Central memory CD8-positive, alpha-beta T cell (primary cell): ENCODE measurements around the gene COX17.

Experiments
- ATAC-seq: fragments of 150-1000 bp; cut with Tn5 transposase; replicated peaks from 2 replicates; pipeline ENCODE4 v1.10.0; 2022; ENCODE audit warnings: mild to moderate bottlenecking, moderate FRiP score, moderate number of reproducible peaks; ENCODE audit not compliant: poor library complexity, severe bottlenecking; ENCODE audit errors: extremely low read depth
- DNase-seq, 2 donors: peaks; one replicate each; pipeline ENCODE4 v3.0.0; 2021; ENCODE audit warnings: low spot score in 2 of 2
- H3K27ac Mint-ChIP-seq: one replicate; pipeline ENCODE4 v1.8.0; 2022; ENCODE audit warnings: low read depth, mild to moderate bottlenecking, moderate library complexity, mixed read lengths
- H3K27me3 Mint-ChIP-seq: one replicate; pipeline ENCODE4 v1.8.0; 2022; ENCODE audit warnings: mixed read lengths
- H3K36me3 Mint-ChIP-seq: one replicate; pipeline ENCODE4 v1.8.0; 2022; ENCODE audit warnings: mild to moderate bottlenecking, moderate library complexity, mixed read lengths; ENCODE audit not compliant: insufficient read depth
- H3K4me1 Mint-ChIP-seq: one replicate; pipeline ENCODE4 v1.8.0; 2022; ENCODE audit warnings: mixed read lengths
- H3K4me3 Mint-ChIP-seq: one replicate; pipeline ENCODE4 v1.8.0; 2022; ENCODE audit warnings: mild to moderate bottlenecking, moderate library complexity, mixed read lengths
- H3K9me3 Mint-ChIP-seq: one replicate; pipeline ENCODE4 v1.8.0; 2022; ENCODE audit warnings: mixed read lengths

COX17 gene

GRCh38 chr3:119635719-119636118, 41.5 kb downstream of the COX17 start:
- DNase-seq (no peak), ATAC-seq (no peak)
- Mint-ChIP-seq H3K4me3 (no peak overlapping the region), H3K36me3 (peaks cover 2% of the 10 kb centered on the region), H3K4me1 (peaks cover 15% of the 10 kb centered on the region), H3K27me3 (no peaks in the 10 kb centered on the region), H3K27ac (no peak overlapping the region), H3K9me3 (no peaks in the 10 kb centered on the region)

DNA sequence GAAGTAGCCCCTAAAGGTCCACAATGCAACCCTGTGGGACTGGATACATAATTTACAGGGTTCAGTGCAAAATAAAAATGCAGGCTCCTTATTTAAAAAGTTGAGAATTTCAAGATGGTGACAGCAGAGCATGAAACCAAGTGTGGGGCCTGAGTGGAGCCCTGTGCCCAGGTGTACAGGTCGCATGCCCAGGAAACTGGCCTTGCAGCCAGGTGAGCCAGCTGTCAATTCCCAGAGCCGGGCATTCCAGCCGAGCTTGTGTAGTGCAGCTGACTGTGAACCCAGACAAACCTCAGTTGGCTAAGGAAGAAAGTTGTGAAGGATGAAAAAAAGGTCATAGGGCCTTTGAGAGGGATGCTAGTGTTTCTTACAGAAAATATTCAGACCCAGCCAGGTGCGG, 44.4 kb downstream of the COX17 start:
- DNase-seq (no peak), ATAC-seq (no peak)
- Mint-ChIP-seq H3K27me3 (peaks cover 10% of the 10 kb centered on the region), H3K36me3 (peaks cover 2% of the 10 kb centered on the region), H3K27ac (no peak overlapping the region), H3K4me3 (no peak overlapping the region), H3K9me3 (no peaks in the 10 kb centered on the region), H3K4me1 (peaks cover 3% of the 10 kb centered on the region)

- Mint-ChIP-seq H3K4me1 (no peaks in the 10 kb centered on the region), H3K36me3 (peaks cover 2% of the 10 kb centered on the region), H3K27ac (no peak overlapping the region), H3K27me3 (peaks cover 10% of the 10 kb centered on the region), H3K9me3 (no peaks in the 10 kb centered on the region), H3K4me3 (no peak overlapping the region)
- ATAC-seq (no peak), DNase-seq (no peak)
These were observed 45.0 kb downstream of the COX17 start for GRCh38 chr3:119632216-119632615.

DNA sequence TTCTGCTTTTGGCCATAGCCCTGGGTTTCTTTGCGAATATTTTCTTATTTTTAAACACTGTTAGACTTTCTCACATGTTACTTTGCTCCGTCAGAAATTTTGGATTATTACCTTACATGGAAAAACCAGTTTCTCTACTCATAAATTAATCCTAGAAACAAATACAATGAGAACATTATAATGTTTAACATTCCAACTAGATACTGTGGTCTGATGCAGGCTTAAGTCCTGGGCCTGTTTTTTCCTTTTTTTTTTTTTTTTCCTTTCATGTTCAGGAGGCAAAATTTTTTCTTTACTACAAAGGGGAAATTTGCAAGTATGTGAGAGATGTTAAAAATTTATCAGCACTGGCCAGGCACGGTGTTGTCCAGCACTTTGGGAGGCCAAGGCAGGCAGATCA, 45.7 kb downstream of the COX17 start:
- no peaks in the 10 kb centered on the region for H3K4me1 Mint-ChIP-seq
- no peak overlapping the region for H3K27ac Mint-ChIP-seq
- no peak overlapping the region for H3K4me3 Mint-ChIP-seq
- no peaks in the 10 kb centered on the region for H3K9me3 Mint-ChIP-seq
- DNase-seq (no peak), ATAC-seq (no peak)
- peaks cover 2% of the 10 kb centered on the region for H3K36me3 Mint-ChIP-seq
- peaks cover 10% of the 10 kb centered on the region for H3K27me3 Mint-ChIP-seq

GRCh38 chr3:119630880-119631329, 46.3 kb downstream of the COX17 start:
- no peak overlapping the region for H3K27ac Mint-ChIP-seq
- ATAC-seq (no peak), DNase-seq (no peak)
- no peaks in the 10 kb centered on the region for H3K9me3 Mint-ChIP-seq
- H3K4me1 Mint-ChIP-seq: no peaks in the 10 kb centered on the region
- H3K4me3 Mint-ChIP-seq: no peak overlapping the region
- peaks cover 10% of the 10 kb centered on the region for H3K27me3 Mint-ChIP-seq
- peaks cover 2% of the 10 kb centered on the region for H3K36me3 Mint-ChIP-seq

GRCh38 chr3:119630128-119630879, 46.9 kb downstream of the COX17 start:
- Mint-ChIP-seq H3K36me3 (peaks cover 2% of the 10 kb centered on the region), H3K4me1 (no peaks in the 10 kb centered on the region), H3K9me3 (no peaks in the 10 kb centered on the region), H3K4me3 (no peak overlapping the region), H3K27me3 (peaks cover 10% of the 10 kb centered on the region), H3K27ac (no peak overlapping the region)
- ATAC-seq: no peak
- DNase-seq: no peak

DNA sequence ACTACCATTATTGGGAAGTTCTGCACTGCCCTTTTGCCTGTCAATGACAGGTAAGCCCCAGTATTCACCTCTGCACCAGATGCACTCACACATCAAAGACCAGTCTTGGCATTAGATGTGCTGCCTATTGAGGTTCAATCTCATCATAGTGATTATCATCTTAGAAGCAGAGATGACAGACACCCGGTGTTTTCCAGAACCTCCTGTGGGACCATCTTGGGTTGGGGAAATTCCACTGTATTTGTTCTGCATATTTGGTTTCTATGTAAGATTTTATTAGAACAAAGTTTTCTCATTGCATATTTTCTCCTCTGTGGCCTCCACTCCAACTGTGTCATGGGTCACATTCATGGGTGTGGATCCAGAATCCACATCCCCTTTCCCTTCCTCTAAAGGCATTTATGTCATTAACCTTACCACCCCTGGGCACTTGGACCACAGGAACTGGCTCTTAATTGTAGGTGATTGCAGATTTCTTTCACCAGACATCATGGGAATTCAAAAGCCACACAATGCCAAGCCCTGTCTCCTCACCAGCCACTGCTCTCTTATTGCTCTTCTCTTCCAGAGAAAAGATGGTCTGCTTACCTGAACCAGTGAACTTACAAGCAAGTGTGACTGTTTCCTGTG, 48.3 kb downstream of the COX17 start:
- Mint-ChIP-seq H3K9me3 (no peaks in the 10 kb centered on the region), H3K4me1 (no peaks in the 10 kb centered on the region), H3K4me3 (no peak overlapping the region), H3K27me3 (peaks cover 10% of the 10 kb centered on the region), H3K27ac (no peak overlapping the region), H3K36me3 (peaks cover 2% of the 10 kb centered on the region)
- peak; percentile 23 for ATAC-seq
- DNase-seq: no peak

GRCh38 chr3:119628390-119628789, 48.8 kb downstream of the COX17 start:
- Mint-ChIP-seq H3K36me3 (peaks cover 2% of the 10 kb centered on the region), H3K4me3 (no peak overlapping the region), H3K27ac (peak overlapping the region; percentile 38), H3K9me3 (no peaks in the 10 kb centered on the region), H3K4me1 (no peaks in the 10 kb centered on the region), H3K27me3 (peaks cover 10% of the 10 kb centered on the region)
- ATAC-seq (peak; percentile 52), DNase-seq (no peak)

DNA sequence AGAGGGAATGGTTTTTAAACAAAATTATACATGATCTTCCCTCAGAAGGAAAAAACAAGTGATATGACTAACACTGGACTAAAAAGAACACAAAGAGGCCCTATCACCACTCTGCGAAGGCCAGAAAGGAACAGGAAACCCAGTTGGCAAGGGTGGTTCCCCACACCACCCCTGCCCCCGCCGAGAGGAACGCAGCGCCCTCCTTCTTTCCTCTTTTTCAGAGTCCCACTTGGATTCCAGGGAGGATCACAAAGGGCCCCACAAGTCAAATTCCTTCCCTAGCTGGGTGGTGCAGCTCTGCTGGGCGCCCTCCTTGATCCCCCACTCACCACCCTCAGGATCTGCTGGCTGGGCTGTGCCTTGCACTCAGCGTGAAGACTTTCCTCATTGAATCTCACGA, 49.7 kb downstream of the COX17 start:
- no peaks in the 10 kb centered on the region for H3K4me1 Mint-ChIP-seq
- H3K4me3 Mint-ChIP-seq: peak overlapping the region; percentile 18
- peak; percentile 39 for ATAC-seq
- no peak for DNase-seq
- peaks cover 2% of the 10 kb centered on the region for H3K36me3 Mint-ChIP-seq
- H3K27me3 Mint-ChIP-seq: peaks cover 10% of the 10 kb centered on the region
- no peaks in the 10 kb centered on the region for H3K9me3 Mint-ChIP-seq
- H3K27ac Mint-ChIP-seq: peak overlapping the region; percentile 38

- Mint-ChIP-seq H3K4me3 (no peak overlapping the region), H3K27me3 (peaks cover 10% of the 10 kb centered on the region), H3K36me3 (peaks cover 2% of the 10 kb centered on the region), H3K27ac (no peak overlapping the region), H3K9me3 (no peaks in the 10 kb centered on the region), H3K4me1 (no peaks in the 10 kb centered on the region)
- no peak for DNase-seq
- ATAC-seq: no peak
These were observed 51.0 kb downstream of the COX17 start for GRCh38 chr3:119626196-119626595.

DNA sequence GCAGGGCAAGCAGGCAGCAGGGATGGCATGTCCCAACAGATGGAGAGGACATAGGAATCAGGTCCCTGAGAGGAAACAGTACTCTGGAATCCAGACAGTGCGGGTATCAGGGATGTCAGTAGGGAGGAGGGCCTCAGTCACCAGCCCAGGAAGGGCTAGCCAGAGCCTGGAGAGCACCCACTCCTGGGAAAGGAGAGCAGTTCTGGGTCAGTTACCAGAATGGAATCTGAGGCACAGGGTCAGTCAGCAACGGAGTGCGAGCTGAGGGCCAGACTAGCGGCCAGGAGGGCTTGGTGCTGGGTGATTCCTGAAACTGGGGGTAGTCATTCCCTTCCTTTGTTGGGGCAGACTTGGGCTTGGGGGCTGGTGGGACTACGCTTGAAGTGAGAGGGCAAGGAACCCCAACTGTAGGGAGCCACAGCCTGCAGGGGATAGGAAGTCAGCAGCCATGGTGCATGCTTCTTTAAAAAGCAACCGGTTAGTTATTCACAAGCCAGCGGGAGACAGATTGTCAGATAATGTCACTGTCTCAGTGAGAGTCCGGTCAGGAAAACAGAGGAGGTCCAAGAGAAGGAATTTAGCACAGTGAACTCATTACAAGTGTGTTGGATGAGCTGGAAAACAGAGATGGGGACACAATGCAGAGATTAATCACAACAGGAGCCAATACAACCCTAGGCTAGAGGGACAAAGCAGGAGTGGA, 51.6 kb downstream of the COX17 start:
- H3K4me1 Mint-ChIP-seq: no peaks in the 10 kb centered on the region
- DNase-seq: no peak
- no peaks in the 10 kb centered on the region for H3K9me3 Mint-ChIP-seq
- peaks cover 10% of the 10 kb centered on the region for H3K27me3 Mint-ChIP-seq
- H3K36me3 Mint-ChIP-seq: peaks cover 2% of the 10 kb centered on the region
- H3K4me3 Mint-ChIP-seq: no peak overlapping the region
- H3K27ac Mint-ChIP-seq: no peak overlapping the region
- ATAC-seq: no peak

DNA sequence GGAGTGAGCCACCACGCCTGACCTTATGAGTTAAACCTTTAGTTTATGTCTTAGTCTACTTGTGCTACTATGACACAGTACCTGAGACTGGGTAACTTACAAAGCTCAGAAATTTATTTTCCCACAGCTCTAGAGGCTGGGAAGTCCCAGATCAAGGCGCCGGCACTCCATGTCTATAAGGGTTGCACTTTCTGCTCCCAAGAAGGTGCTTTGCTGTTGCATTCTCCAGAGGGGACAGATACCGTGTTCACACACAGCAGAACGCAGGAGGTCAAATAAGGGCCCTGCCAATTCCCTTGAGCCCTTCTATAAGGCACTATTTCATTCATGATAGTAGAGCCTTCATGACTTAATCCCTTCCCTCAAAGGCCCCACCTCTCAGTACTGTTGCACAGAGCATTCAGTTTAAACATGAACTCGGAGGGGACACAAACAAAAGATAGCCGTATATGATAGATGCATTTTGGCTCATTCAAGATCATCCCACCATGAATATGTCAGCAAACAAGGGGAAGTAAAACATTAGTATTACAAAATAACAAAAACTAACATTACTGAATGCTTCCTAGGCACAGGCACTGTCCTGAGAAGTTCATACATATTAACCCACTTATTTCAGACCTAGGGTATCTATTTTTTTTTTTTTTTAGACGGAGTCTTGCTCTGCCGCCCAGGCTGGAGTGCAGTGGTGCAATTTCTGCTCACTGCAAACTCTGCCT, 53.0 kb downstream of the COX17 start:
- H3K4me3 Mint-ChIP-seq: no peak overlapping the region
- no peaks in the 10 kb centered on the region for H3K36me3 Mint-ChIP-seq
- no peak for DNase-seq
- H3K9me3 Mint-ChIP-seq: no peaks in the 10 kb centered on the region
- ATAC-seq: no peak
- no peaks in the 10 kb centered on the region for H3K4me1 Mint-ChIP-seq
- peaks cover 19% of the 10 kb centered on the region for H3K27me3 Mint-ChIP-seq
- no peak overlapping the region for H3K27ac Mint-ChIP-seq
